Activated B cell treated with CpG ODN at 0.5 μM for 24 hours (primary cell): ENCODE results near the gene PKNOX1. TPM values are rescaled to one million over a fixed set of nuclear protein-coding genes. Genes with fewer than 3 reads are reported as not detected.
"Not testable (repeated sequence)": the region's sequence is repeated elsewhere in the genome, so short reads cannot be mapped to it uniquely, and the experiment has no call there.

Source experiments
- ATAC-seq: fragments of 200-7000 bp; cut with Tn5 transposase; one replicate; pipeline ENCODE4 v1.10.0; 2021; ENCODE audit warnings: low read depth, mild to moderate bottlenecking, moderate library complexity
- CTCF ChIA-PET: fragments of 350-600 bp; sonication (Branson Sonifier 250); formaldehyde crosslinking; loops from one replicate; lab custom pipeline; 2021; ENCODE audit warnings: antibody characterized with exemption; lab: Charles Lee
- POLR2A ChIA-PET: fragments of 350-600 bp; sonication (Branson Sonifier 250); formaldehyde crosslinking; loops from one replicate; lab custom pipeline; 2021; ENCODE audit warnings: antibody characterized with exemption; lab: Charles Lee
- DNase-seq: peaks from one replicate; pipeline ENCODE4 v3.0.0; 2022
- H3K27ac Mint-ChIP-seq: one replicate; pipeline ENCODE4 v1.8.0; 2020; ENCODE audit warnings: mixed read lengths
- H3K27me3 Mint-ChIP-seq: one replicate; pipeline ENCODE4 v1.8.0; 2021; ENCODE audit warnings: mixed read lengths
- H3K36me3 Mint-ChIP-seq: one replicate; pipeline ENCODE4 v1.8.0; 2021; ENCODE audit warnings: low read depth, mixed read lengths
- H3K4me1 Mint-ChIP-seq: one replicate; pipeline ENCODE4 v1.8.0; 2021; ENCODE audit warnings: mixed read lengths
- H3K4me3 Mint-ChIP-seq: one replicate; pipeline ENCODE4 v1.8.0; 2020; ENCODE audit warnings: mild to moderate bottlenecking, mixed read lengths
- H3K9me3 Mint-ChIP-seq: one replicate; pipeline ENCODE4 v1.8.0; 2020; ENCODE audit warnings: mixed read lengths
- intact Hi-C: fragments of 100-400 bp; cut with micrococcal nuclease; formaldehyde crosslinking; loops from one replicate; pipeline ENCODE4 v1.15.1; 2024
- total RNA-seq: library from RNA; stranded (reverse); gene quantifications from 2 replicates; pipeline ENCODE4 v1.2.3, GENCODE V29; 2022
- TF ChIP-seq, protein P1 (sequence below): fragments of 200-600 bp; IDR thresholded peaks from one replicate; pipeline ENCODE4 v1.8.0; 2022; ENCODE audit warnings: antibody characterized with exemption, mild to moderate bottlenecking

PKNOX1 gene
- total RNA-seq, 1 donor from 2014 or later, result 13.3 TPM

- ChIA-PET POLR2A (no interaction called here), CTCF (no interaction called here)
- Mint-ChIP-seq H3K36me3 (no peaks in the 10 kb centered on the region), H3K4me3 (no peak overlapping the region), H3K27ac (no peak overlapping the region), H3K27me3 (no peaks in the 10 kb centered on the region), H3K4me1 (peaks cover 12% of the 10 kb centered on the region), H3K9me3 (no peaks in the 10 kb centered on the region)
- ATAC-seq (no peak), DNase-seq (no peak)
- intact Hi-C loops, result no loop called here
- TF ChIP-seq, protein P1, sequence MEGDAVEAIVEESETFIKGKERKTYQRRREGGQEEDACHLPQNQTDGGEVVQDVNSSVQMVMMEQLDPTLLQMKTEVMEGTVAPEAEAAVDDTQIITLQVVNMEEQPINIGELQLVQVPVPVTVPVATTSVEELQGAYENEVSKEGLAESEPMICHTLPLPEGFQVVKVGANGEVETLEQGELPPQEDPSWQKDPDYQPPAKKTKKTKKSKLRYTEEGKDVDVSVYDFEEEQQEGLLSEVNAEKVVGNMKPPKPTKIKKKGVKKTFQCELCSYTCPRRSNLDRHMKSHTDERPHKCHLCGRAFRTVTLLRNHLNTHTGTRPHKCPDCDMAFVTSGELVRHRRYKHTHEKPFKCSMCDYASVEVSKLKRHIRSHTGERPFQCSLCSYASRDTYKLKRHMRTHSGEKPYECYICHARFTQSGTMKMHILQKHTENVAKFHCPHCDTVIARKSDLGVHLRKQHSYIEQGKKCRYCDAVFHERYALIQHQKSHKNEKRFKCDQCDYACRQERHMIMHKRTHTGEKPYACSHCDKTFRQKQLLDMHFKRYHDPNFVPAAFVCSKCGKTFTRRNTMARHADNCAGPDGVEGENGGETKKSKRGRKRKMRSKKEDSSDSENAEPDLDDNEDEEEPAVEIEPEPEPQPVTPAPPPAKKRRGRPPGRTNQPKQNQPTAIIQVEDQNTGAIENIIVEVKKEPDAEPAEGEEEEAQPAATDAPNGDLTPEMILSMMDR, result no peak
Measured at GRCh38 chr21:42937960-42938605, 36.3 kb upstream of the PKNOX1 start.

GRCh38 chr21:42938606-42938995, 35.8 kb upstream of the PKNOX1 start:
- H3K36me3 Mint-ChIP-seq, POLR2A ChIA-PET, H3K27me3 Mint-ChIP-seq, H3K4me3 Mint-ChIP-seq, H3K9me3 Mint-ChIP-seq, intact Hi-C loops, DNase-seq, CTCF ChIA-PET, H3K27ac Mint-ChIP-seq, ATAC-seq: not testable (repeated sequence)
- H3K4me1 Mint-ChIP-seq, result peaks cover 12% of the 10 kb centered on the region

DNA sequence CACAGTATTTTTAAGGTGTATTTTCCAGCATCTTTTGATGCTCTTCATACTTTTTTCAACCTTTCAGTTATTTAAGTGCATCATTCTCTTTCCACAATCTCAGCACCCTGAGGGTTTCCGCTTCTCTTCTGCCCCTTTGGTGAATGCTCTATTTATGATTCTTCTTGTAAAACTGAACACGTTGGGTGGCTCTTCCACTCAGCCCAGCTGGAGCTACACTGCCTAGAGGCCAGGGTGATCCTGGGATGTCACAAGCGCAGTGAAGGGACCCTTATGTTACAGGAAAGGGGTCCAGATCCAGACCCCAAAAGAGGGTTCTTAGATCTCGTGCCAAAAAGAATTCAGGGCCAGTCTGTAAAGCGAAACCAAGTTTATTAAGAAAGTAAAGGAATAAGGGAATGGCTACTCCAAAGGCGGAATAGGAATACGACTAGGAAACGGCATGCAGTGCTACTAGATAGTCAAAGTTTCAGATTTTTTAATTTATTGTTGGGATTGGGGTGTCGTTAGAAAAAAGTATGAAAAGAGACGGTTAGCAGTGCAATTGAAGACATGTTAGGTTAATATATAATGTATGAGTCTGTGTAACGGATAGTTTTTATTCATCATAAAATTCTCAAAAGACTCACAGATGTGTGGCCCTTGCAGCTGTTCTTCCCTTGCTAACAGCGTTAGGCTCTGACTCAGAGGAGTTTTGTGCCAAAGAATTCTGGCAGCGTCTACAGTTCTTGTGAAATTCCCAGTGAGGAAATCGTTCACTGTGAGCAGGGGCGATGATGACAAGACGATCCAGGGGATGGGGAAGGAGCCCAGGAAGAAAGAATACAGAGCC, 34.6 kb upstream of the PKNOX1 start:
- ChIA-PET CTCF (no interaction called here), POLR2A (no interaction called here)
- intact Hi-C loops, result no loop called here
- Mint-ChIP-seq H3K27ac (no peak overlapping the region), H3K4me3 (no peak overlapping the region), H3K27me3 (no peaks in the 10 kb centered on the region), H3K36me3 (no peaks in the 10 kb centered on the region), H3K9me3 (no peaks in the 10 kb centered on the region), H3K4me1 (peaks cover 12% of the 10 kb centered on the region)
- TF ChIP-seq, protein P1, result no peak
- DNase-seq (no peak), ATAC-seq (no peak)

- TF ChIP-seq, protein P1, result no peak
- ChIA-PET POLR2A (no interaction called here), CTCF (no interaction called here)
- Mint-ChIP-seq H3K4me1 (peaks cover 12% of the 10 kb centered on the region), H3K9me3 (no peaks in the 10 kb centered on the region), H3K27me3 (no peaks in the 10 kb centered on the region), H3K4me3 (no peak overlapping the region), H3K27ac (no peak overlapping the region), H3K36me3 (no peaks in the 10 kb centered on the region)
- intact Hi-C loops, result no loop called here
- ATAC-seq (no peak), DNase-seq (no peak)
Measured at GRCh38 chr21:42941696-42942085, 32.7 kb upstream of the PKNOX1 start.

DNA sequence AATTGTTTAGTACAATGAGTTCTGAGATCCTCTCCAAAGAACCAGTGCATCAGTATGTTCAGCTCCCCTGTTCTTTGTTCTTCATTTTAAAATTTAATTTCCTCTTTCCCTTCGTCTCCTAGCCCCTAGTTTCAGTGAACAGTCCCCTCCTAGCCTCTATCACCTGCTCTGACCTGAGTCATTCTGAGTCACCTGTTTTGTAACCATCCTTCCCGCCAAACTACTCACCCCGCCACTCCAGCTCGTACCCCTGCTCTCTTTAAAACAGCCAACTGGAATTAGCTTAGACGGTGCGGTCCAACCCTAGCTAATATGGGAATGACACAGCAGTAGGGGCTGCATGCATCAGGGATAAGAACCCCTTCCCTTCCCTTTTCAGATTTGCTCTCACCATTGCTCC, 32.1 kb upstream of the PKNOX1 start:
- Mint-ChIP-seq H3K4me1 (peaks cover 6% of the 10 kb centered on the region), H3K36me3 (no peaks in the 10 kb centered on the region), H3K9me3 (no peaks in the 10 kb centered on the region), H3K27me3 (no peaks in the 10 kb centered on the region), H3K27ac (no peak overlapping the region), H3K4me3 (no peak overlapping the region)
- ATAC-seq (no peak), DNase-seq (no peak)
- ChIA-PET CTCF (no interaction called here), POLR2A (no interaction called here)
- intact Hi-C loops, result no loop called here
- TF ChIP-seq, protein P1, result no peak

- ATAC-seq, H3K36me3 Mint-ChIP-seq, CTCF ChIA-PET, H3K27me3 Mint-ChIP-seq, DNase-seq, H3K27ac Mint-ChIP-seq, H3K4me1 Mint-ChIP-seq, intact Hi-C loops, H3K4me3 Mint-ChIP-seq, POLR2A ChIA-PET: not testable (repeated sequence)
- peaks cover 13% of the 10 kb centered on the region for H3K9me3 Mint-ChIP-seq
Measured at GRCh38 chr21:42949094-42949755, 25.1 kb upstream of the PKNOX1 start.

DNA sequence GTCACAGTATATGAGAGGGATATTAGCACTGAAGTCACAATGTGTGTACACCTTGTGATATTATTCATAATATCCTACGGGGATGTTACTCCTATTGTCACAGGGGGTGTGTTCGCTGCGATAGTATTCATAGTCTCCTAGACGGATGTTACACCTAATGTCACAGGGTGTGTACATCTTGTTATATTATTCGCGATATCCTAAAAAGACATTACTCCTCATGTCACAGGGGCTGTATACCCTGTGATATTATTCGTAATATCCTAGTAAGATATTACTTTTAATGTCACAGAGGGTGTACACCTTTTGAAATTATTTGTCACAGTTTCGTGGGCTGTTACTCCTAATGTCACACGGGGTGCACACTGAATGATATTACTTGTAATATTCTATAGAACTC, 23.2 kb upstream of the PKNOX1 start:
- ATAC-seq, H3K4me1 Mint-ChIP-seq, intact Hi-C loops, H3K27me3 Mint-ChIP-seq, DNase-seq, H3K27ac Mint-ChIP-seq, CTCF ChIA-PET, H3K36me3 Mint-ChIP-seq, POLR2A ChIA-PET, H3K4me3 Mint-ChIP-seq: not testable (repeated sequence)
- peaks cover 13% of the 10 kb centered on the region for H3K9me3 Mint-ChIP-seq
